Fibroblast of skin of abdomen (primary cell): ENCODE data around the gene NHLRC1.

Source experiments
- DNase-seq: peaks from one replicate; pipeline ENCODE4 v3.0.0-alpha.2; 2013

NHLRC1 gene

GRCh38 chr6:18081025-18081668 lies 41.3 kb downstream of the NHLRC1 start:
- peak; percentile 26 for DNase-seq

- no peak for DNase-seq
Measured at GRCh38 chr6:18080544-18080943, 41.9 kb downstream of the NHLRC1 start.

- DNase-seq: no peak
Measured at GRCh38 chr6:18078866-18079265, 43.6 kb downstream of the NHLRC1 start.

GRCh38 chr6:18076231-18076630 lies 46.2 kb downstream of the NHLRC1 start:
- DNase-seq: peak; percentile 89

DNA sequence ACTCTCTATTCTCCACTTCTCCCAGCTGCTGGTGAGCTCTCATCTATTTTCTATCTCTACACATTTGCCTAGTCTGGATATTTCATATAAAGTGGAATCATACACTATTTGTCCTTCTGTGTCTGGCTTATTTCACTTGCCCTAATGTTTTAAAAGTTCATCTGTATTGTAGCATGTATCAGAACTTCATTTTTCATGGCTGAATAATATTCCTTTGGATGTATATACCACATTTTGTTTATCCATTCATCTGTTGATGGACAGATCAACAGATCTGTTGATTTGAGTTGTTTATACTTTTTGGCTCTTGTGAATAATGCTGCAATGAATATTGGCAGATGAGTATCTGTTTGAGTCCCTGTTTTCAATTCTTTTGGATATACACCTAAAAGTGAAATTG lies 49.6 kb downstream of the NHLRC1 start:
- DNase-seq: no peak

- no peak for DNase-seq
Measured at GRCh38 chr6:18070486-18070885, 52.0 kb downstream of the NHLRC1 start.
